OCI-LY3 (cell line): ENCODE measurements around the gene MAPK8.

Experiments used
- H2AFZ ChIP-seq: fragments of 200-600, 300-600 bp; shearing (Covaris generic); 2 replicates; pipeline ENCODE4 v1.6.0; 2014; ENCODE audit warnings: antibody characterized with exemption, low read depth, low read length
- H3K27ac ChIP-seq: fragments of 200-600, 300-600 bp; sonication (generic); 2 replicates; pipeline ENCODE4 v1.5.1; 2014; ENCODE audit warnings: mild to moderate bottlenecking, low read length, moderate library complexity, mixed read lengths
- H3K27me3 ChIP-seq: fragments of 200-600, 300-600 bp; sonication (generic); 2 replicates; pipeline ENCODE4 v1.6.1; 2014; ENCODE audit warnings: low read depth, low read length, mixed read lengths
- H3K36me3 ChIP-seq: fragments of 200-600, 300-600 bp; sonication (generic); replicated peaks from 2 replicates; pipeline ENCODE3; 2014; ENCODE audit warnings: low read depth, low read length, mixed read lengths
- H3K4me1 ChIP-seq: fragments of 300-600, 200-600 bp; sonication (generic); 2 replicates; pipeline ENCODE4 v1.6.1; 2014; ENCODE audit warnings: low read length, mixed read lengths
- H3K4me2 ChIP-seq: fragments of 200-600, 300-600 bp; sonication (generic); 2 replicates; pipeline ENCODE4 v1.6.1; 2014; ENCODE audit warnings: low read length, mixed read lengths
- H3K4me3 ChIP-seq: fragments of 300-600, 200-600 bp; sonication (generic); 2 replicates; pipeline ENCODE4 v1.5.1; 2014; ENCODE audit warnings: antibody characterized with exemption, mild to moderate bottlenecking, low read length, moderate library complexity
- H3K79me2 ChIP-seq: fragments of 300-600, 200-600 bp; shearing (Covaris generic); 2 replicates; pipeline ENCODE4 v1.6.1; 2014; ENCODE audit warnings: mild to moderate bottlenecking, low read length, mixed read lengths
- H3K9ac ChIP-seq: fragments of 300-600, 200-600 bp; shearing (Covaris generic); 2 replicates; pipeline ENCODE4 v1.6.0; 2014; ENCODE audit warnings: mild to moderate bottlenecking, low read length, moderate library complexity
- H3K9me3 ChIP-seq: fragments of 200-600, 300-600 bp; shearing (Covaris generic); 2 replicates; pipeline ENCODE4 v1.6.1; 2014; ENCODE audit warnings: low read length, mixed read lengths; ENCODE audit not compliant: insufficient read depth
- H4K20me1 ChIP-seq: fragments of 200-600, 300-600 bp; sonication (generic); 2 replicates; pipeline ENCODE4 v1.6.1; 2016; ENCODE audit warnings: low read length, mixed read lengths; ENCODE audit not compliant: insufficient read depth
- CTCF ChIP-seq: fragments of 200-600, 300-600 bp; sonication (generic); IDR thresholded peaks from 2 replicates; pipeline ENCODE4 v1.5.1; 2014; ENCODE audit warnings: antibody characterized with exemption, low read length, low read depth
- EZH2phosphoT487 ChIP-seq: fragments of 200-600 bp; shearing (Covaris generic); IDR thresholded peaks from 2 replicates; pipeline ENCODE4 v1.6.1; 2018; ENCODE audit warnings: antibody characterized with exemption, mixed run types, low read depth

MAPK8 gene

GRCh38 chr10:48284002-48284546, 22.4 kb upstream of the MAPK8 start:
- Histone ChIP-seq H3K9me3 (peaks cover 14% of the 10 kb centered on the region; the same call in 1 of the 2 replicates), H3K36me3 (peaks cover 24% of the 10 kb centered on the region), H2AFZ (no peak overlapping the region), H3K27me3 (no peaks in the 10 kb centered on the region), H3K79me2 (no peaks in the 10 kb centered on the region), H3K4me1 (peaks cover 62% of the 10 kb centered on the region), H4K20me1 (no peaks in the 10 kb centered on the region), H3K27ac (no peak overlapping the region), H3K9ac (no peak overlapping the region), H3K4me3 (no peak overlapping the region), H3K4me2 (no peak overlapping the region)
- no peak for TF ChIP-seq CTCF
- no peak for TF ChIP-seq EZH2phosphoT487

- Histone ChIP-seq H3K27ac (no peak overlapping the region), H3K27me3 (no peaks in the 10 kb centered on the region), H3K4me2 (no peak overlapping the region), H3K9ac (no peak overlapping the region), H3K36me3 (peaks cover 24% of the 10 kb centered on the region), H3K79me2 (no peaks in the 10 kb centered on the region), H3K4me1 (peaks cover 62% of the 10 kb centered on the region), H4K20me1 (no peaks in the 10 kb centered on the region), H3K4me3 (no peak overlapping the region), H3K9me3 (peaks cover 14% of the 10 kb centered on the region; the same call in 1 of the 2 replicates), H2AFZ (no peak overlapping the region)
- no peak for TF ChIP-seq EZH2phosphoT487
- no peak for TF ChIP-seq CTCF
These were observed 21.7 kb upstream of the MAPK8 start for GRCh38 chr10:48284811-48285210.

- H3K9ac ChIP-seq, result no peak overlapping the region
- peaks cover 14% of the 10 kb centered on the region; the same call in 1 of the 2 replicates for H3K9me3 ChIP-seq
- TF ChIP-seq CTCF (no peak), EZH2phosphoT487 (no peak)
- no peak overlapping the region for H3K4me2 ChIP-seq
- H3K4me1 ChIP-seq, result peaks cover 60% of the 10 kb centered on the region
- no peaks in the 10 kb centered on the region for H3K79me2 ChIP-seq
- H2AFZ ChIP-seq, result no peak overlapping the region
- no peak overlapping the region for H3K27ac ChIP-seq
- no peak overlapping the region for H3K4me3 ChIP-seq
- peaks cover 24% of the 10 kb centered on the region for H3K36me3 ChIP-seq
- no peaks in the 10 kb centered on the region for H4K20me1 ChIP-seq
- no peaks in the 10 kb centered on the region for H3K27me3 ChIP-seq
These were observed 20.8 kb upstream of the MAPK8 start for GRCh38 chr10:48285710-48286109.

- Histone ChIP-seq H3K27ac (no peak overlapping the region), H4K20me1 (no peaks in the 10 kb centered on the region), H3K4me2 (no peak overlapping the region), H3K9me3 (peaks cover 14% of the 10 kb centered on the region; the same call in 1 of the 2 replicates), H3K4me1 (peaks cover 63% of the 10 kb centered on the region), H3K27me3 (no peaks in the 10 kb centered on the region), H2AFZ (no peak overlapping the region), H3K9ac (no peak overlapping the region), H3K4me3 (no peak overlapping the region), H3K36me3 (peaks cover 24% of the 10 kb centered on the region), H3K79me2 (no peaks in the 10 kb centered on the region)
- TF ChIP-seq CTCF, result no peak
- no peak for TF ChIP-seq EZH2phosphoT487
These were observed 20.1 kb upstream of the MAPK8 start for GRCh38 chr10:48286356-48286755.
